Measurements from ENCODE around the gene COL23A1.
"Not testable (repeated sequence)": the region's sequence is repeated elsewhere in the genome, so short reads cannot be mapped to it uniquely, and the experiment has no call there.

Gene COL23A1

GRCh38 chr5:178305801-178306200, 284.4 kb downstream of the COL23A1 start:
- Histone ChIP-seq H2AFZ (ENCODE audit: low read length) (no peak overlapping the region), H3K79me2 (ENCODE audit: low read length) (no peaks in the 10 kb centered on the region), H3F3A (ENCODE audit: insufficient read depth, low read length) (no peaks in the 10 kb centered on the region), H3K4me2 (ENCODE audit: low read depth, low read length) (no peak overlapping the region), H4K20me1 (ENCODE audit: insufficient read depth, low read length) (no peaks in the 10 kb centered on the region), H3K9me2 (replicated peaks; ENCODE audit: insufficient read depth, low read length) (no peaks in the 10 kb centered on the region), H3K27me3 (replicated peaks; ENCODE audit: insufficient read depth, low read length) (peaks cover 50% of the 10 kb centered on the region), H3K9me3 (replicated peaks; ENCODE audit: insufficient read depth, low read length) (no peaks in the 10 kb centered on the region; the same call in 1 of the 2 replicates), H3K9ac (ENCODE audit: low read length) (no peak overlapping the region), H3K4me1 (ENCODE audit: low read length) (no peaks in the 10 kb centered on the region), H3K4me3 (ENCODE audit: low read length) (no peak overlapping the region), H3K27ac (ENCODE audit: low read length) (no peak overlapping the region), H3K36me3 (replicated peaks; ENCODE audit: insufficient read depth, low read length) (no peaks in the 10 kb centered on the region)
- TF ChIP-seq EZH2phosphoT487 (IDR thresholded peaks at IDR 0.05; ENCODE audit: low read length) (no peak), EZH2 (optimal IDR thresholded peaks at IDR 0.05; ENCODE audit: low read depth, low read length) (no peak), CTCF (IDR thresholded peaks at IDR 0.05; ENCODE audit: low read length) (no peak)
- DNase-seq, result no peak

- TF ChIP-seq EZH2phosphoT487 (IDR thresholded peaks at IDR 0.05; ENCODE audit: low read length) (no peak), CTCF (IDR thresholded peaks at IDR 0.05; ENCODE audit: low read length) (no peak), EZH2 (optimal IDR thresholded peaks at IDR 0.05; ENCODE audit: low read depth, low read length) (no peak)
- Histone ChIP-seq H3K9ac (ENCODE audit: low read length) (no peak overlapping the region), H3K27me3 (replicated peaks; ENCODE audit: insufficient read depth, low read length) (peaks cover 51% of the 10 kb centered on the region)
These were observed 285.2 kb downstream of the COL23A1 start for GRCh38 chr5:178304761-178305645.

GRCh38 chr5:178304016-178304415, 286.2 kb downstream of the COL23A1 start:
- no peaks in the 10 kb centered on the region for H3K4me1 ChIP-seq (ENCODE audit: low read length)
- no peak overlapping the region for H3K4me2 ChIP-seq (ENCODE audit: low read depth, low read length)
- TF ChIP-seq EZH2phosphoT487 (IDR thresholded peaks at IDR 0.05; ENCODE audit: low read length), result no peak
- TF ChIP-seq EZH2 (optimal IDR thresholded peaks at IDR 0.05; ENCODE audit: low read depth, low read length), result no peak
- no peak for TF ChIP-seq CTCF (IDR thresholded peaks at IDR 0.05; ENCODE audit: low read length)
- no peaks in the 10 kb centered on the region; the same call in 1 of the 2 replicates for H3K9me3 ChIP-seq (replicated peaks; ENCODE audit: insufficient read depth, low read length)
- DNase-seq, result no peak
- peaks cover 56% of the 10 kb centered on the region for H3K27me3 ChIP-seq (replicated peaks; ENCODE audit: insufficient read depth, low read length)
- no peaks in the 10 kb centered on the region for H3F3A ChIP-seq (ENCODE audit: insufficient read depth, low read length)
- H3K36me3 ChIP-seq (replicated peaks; ENCODE audit: insufficient read depth, low read length), result no peaks in the 10 kb centered on the region
- no peak overlapping the region for H2AFZ ChIP-seq (ENCODE audit: low read length)
- H3K9me2 ChIP-seq (replicated peaks; ENCODE audit: insufficient read depth, low read length), result no peaks in the 10 kb centered on the region
- H4K20me1 ChIP-seq (ENCODE audit: insufficient read depth, low read length), result no peaks in the 10 kb centered on the region
- H3K27ac ChIP-seq (ENCODE audit: low read length), result no peak overlapping the region
- no peaks in the 10 kb centered on the region for H3K79me2 ChIP-seq (ENCODE audit: low read length)
- H3K4me3 ChIP-seq (ENCODE audit: low read length), result no peak overlapping the region
- H3K9ac ChIP-seq (ENCODE audit: low read length), result no peak overlapping the region

More at GRCh38 chr5:178304761-178305645, 285.2 kb downstream of the COL23A1 start:
- H3K9me2 ChIP-seq (replicated peaks; ENCODE audit: insufficient read depth, low read length), result no peaks in the 10 kb centered on the region
- H3K4me2 ChIP-seq (ENCODE audit: low read depth, low read length), result no peak overlapping the region
- no peaks in the 10 kb centered on the region for H3K36me3 ChIP-seq (replicated peaks; ENCODE audit: insufficient read depth, low read length)
- no peaks in the 10 kb centered on the region for H3K79me2 ChIP-seq (ENCODE audit: low read length)
- H3K4me1 ChIP-seq (ENCODE audit: low read length), result no peaks in the 10 kb centered on the region
- no peaks in the 10 kb centered on the region for H3F3A ChIP-seq (ENCODE audit: insufficient read depth, low read length)
- H2AFZ ChIP-seq (ENCODE audit: low read length), result no peak overlapping the region
- DNase-seq, result no peak
- no peaks in the 10 kb centered on the region for H4K20me1 ChIP-seq (ENCODE audit: insufficient read depth, low read length)
- H3K9me3 ChIP-seq (replicated peaks; ENCODE audit: insufficient read depth, low read length), result no peaks in the 10 kb centered on the region; the same call in 1 of the 2 replicates
- H3K27ac ChIP-seq (ENCODE audit: low read length), result no peak overlapping the region
- H3K4me3 ChIP-seq (ENCODE audit: low read length), result no peak overlapping the region

- H3K9me2 ChIP-seq (replicated peaks; ENCODE audit: insufficient read depth, low read length); H3K27ac ChIP-seq (ENCODE audit: low read length); H3K9ac ChIP-seq (ENCODE audit: low read length); H3F3A ChIP-seq (ENCODE audit: insufficient read depth, low read length); H2AFZ ChIP-seq (ENCODE audit: low read length); H3K9me3 ChIP-seq (replicated peaks; ENCODE audit: insufficient read depth, low read length); H3K4me1 ChIP-seq (ENCODE audit: low read length); H4K20me1 ChIP-seq (ENCODE audit: insufficient read depth, low read length); H3K36me3 ChIP-seq (replicated peaks; ENCODE audit: insufficient read depth, low read length); H3K79me2 ChIP-seq (ENCODE audit: low read length); H3K4me2 ChIP-seq (ENCODE audit: low read depth, low read length); DNase-seq; H3K4me3 ChIP-seq (ENCODE audit: low read length): not testable (repeated sequence)
- peaks cover 53% of the 10 kb centered on the region for H3K27me3 ChIP-seq (replicated peaks; ENCODE audit: insufficient read depth, low read length)
These were observed 287.9 kb downstream of the COL23A1 start for GRCh38 chr5:178302321-178302720.

Data from MM.1S (cell line).